Sigmoid colon (tissue), 7 donors: Measurements from ENCODE around the gene FOXP1. TPM values are rescaled to one million over a fixed set of nuclear protein-coding genes. Genes with fewer than 3 reads are reported as not detected.

Source experiments
- DNase-seq: peaks from one replicate; pipeline ENCODE4 v3.0.0-alpha.2; 2019
- H3K27ac ChIP-seq, 4 donors: fragments of 200-600 bp; sonication (generic); one replicate each; pipeline ENCODE4 v1.5.1; 2016 to 2019; ENCODE audit warnings: mild to moderate bottlenecking in 1 of 4
- H3K27me3 ChIP-seq, 3 donors: fragments of 200-600 bp; sonication (generic); one replicate each; pipeline ENCODE4 v1.5.1; 2019; ENCODE audit warnings: mild to moderate bottlenecking in 1 of 3
- H3K36me3 ChIP-seq, 4 donors: fragments of 200-600 bp; sonication (generic); one replicate each; pipeline ENCODE4 v1.5.1; 2016 to 2019
- H3K4me1 ChIP-seq, 4 donors: fragments of 200-600 bp; sonication (generic); one replicate each; pipeline ENCODE4 v1.5.1; 2017 to 2019
- H3K4me3 ChIP-seq, 4 donors: fragments of 200-600 bp; sonication (generic); one replicate each; pipeline ENCODE4 v1.5.1; 2017 to 2019; ENCODE audit warnings: mild to moderate bottlenecking in 2 of 4, moderate library complexity in 1 of 4
- H3K9me3 ChIP-seq, 4 donors: fragments of 200-600 bp in 3 of 4; sonication (generic) in 3 of 4; one replicate each; pipeline versions ENCODE4 v1.5.1 to v1.6.1; 2013 to 2019
- CTCF ChIP-seq, 4 experiments: fragments of 450-650 bp in 3 of 4; fragments of 200-600 bp in 1 of 4; IDR thresholded peaks; one replicate each; pipeline ENCODE4 v1.5.1; 2016 to 2019; ENCODE audit warnings: antibody characterized with exemption in 4 of 4, mild to moderate bottlenecking in 3 of 4, moderate library complexity in 2 of 4
- EP300 ChIP-seq, 4 donors: sonication (generic); formaldehyde crosslinking; IDR thresholded peaks; one replicate each; pipeline ENCODE4 v1.6.1; 2017; ENCODE audit warnings: antibody characterized with exemption in 4 of 4
- POLR2A ChIP-seq, 2 donors: fragments of 450-650 bp; IDR thresholded peaks; one replicate each; pipeline ENCODE4 v1.6.1; 2016; ENCODE audit warnings: antibody characterized with exemption in 2 of 2, mild to moderate bottlenecking in 2 of 2, moderate library complexity in 2 of 2
- POLR2AphosphoS5 ChIP-seq, 4 donors: sonication (generic); formaldehyde crosslinking; IDR thresholded peaks; one replicate each; pipeline ENCODE4 v1.6.1; 2017; ENCODE audit warnings: antibody characterized with exemption in 4 of 4
- WGBS, 2 donors: extraction: QIAGEN DNeasy Blood & Tissue Kit; methylation state at CpG; one replicate each; pipeline ENCODE4 v1.1.7; 2013; 5-methylcytosine and 5-hydroxymethylcytosine counted together
- intact Hi-C: fragments of 100-400 bp; cut with DNase I; formaldehyde crosslinking; loops from one replicate; pipeline ENCODE4 v1.15.1; 2023
- polyA plus RNA-seq, 3 donors: library from polyadenylated mRNA; stranded (reverse); fragments of 200-250 nt; gene quantifications; one replicate each; pipeline ENCODE4 v1.2.3, GENCODE V29; 2013
- total RNA-seq, 4 donors: library from RNA; depleted of rRNA; stranded (reverse); fragments of >200 nt; gene quantifications; one replicate each; pipeline ENCODE4 v1.1.0, GENCODE V29; 2016
- donor health status: healthy with polysubstance abuse.
- donor health status: Bipolar disorder and iron deficiency.
- donor health status: healthy.

The FOXP1 gene
- total and polyA plus RNA-seq, 7 donors, result 13.8 to 232 (median 139) TPM

DNA sequence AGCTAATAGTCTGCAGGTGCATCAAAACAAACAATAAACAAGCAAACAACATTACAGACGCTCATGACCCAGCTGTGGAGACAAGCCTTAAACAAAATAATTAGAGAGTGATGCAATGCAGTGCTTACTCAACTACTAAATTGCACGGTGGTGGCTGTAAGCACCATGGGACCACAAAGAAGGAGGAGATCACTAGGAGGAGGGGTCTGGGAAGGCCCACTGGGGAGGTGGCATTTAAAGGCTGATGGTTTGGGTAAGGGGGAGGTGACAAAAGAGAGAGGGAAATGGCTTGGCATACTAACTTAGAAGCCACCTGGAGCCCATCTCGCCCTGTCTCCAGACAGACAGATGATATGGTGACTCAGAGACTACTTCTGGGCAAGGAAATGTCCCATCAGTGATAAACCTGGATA is 516.7 kb downstream of the FOXP1 start:
- peak overlapping the region; percentile 92 to 99 (median 98) for H3K27ac ChIP-seq
- peak overlapping the region in 3 of 4 donors; percentile 7 to 73 (median 71) for H3K4me3 ChIP-seq
- no peaks in the 10 kb centered on the region for H3K9me3 ChIP-seq
- 10 to 22% methylated on average over 3 of the region's 3 CpGs for whole genome bisulfite sequencing, 2 donors
- H3K4me1 ChIP-seq, result peaks cover 0 to 67% (median 63%) of the 10 kb centered on the region in 4 donors
- H3K27me3 ChIP-seq, result no peaks in the 10 kb centered on the region
- intact Hi-C loops, result loop anchor here (5.0 kb wide), 2 partner anchors 40 to 60 kb away; no protein-coding TSS in a partner anchor
- H3K36me3 ChIP-seq, result no peaks in the 10 kb centered on the region
- TF ChIP-seq POLR2A (IDR thresholded peaks at IDR 0.05), result no peak
- peak in 3 of 4 donors; percentile 44 to 65 (median 52) for TF ChIP-seq POLR2AphosphoS5 (IDR thresholded peaks at IDR 0.05)
- TF ChIP-seq CTCF (IDR thresholded peaks at IDR 0.05), result no peak
- no peak for DNase-seq

DNA sequence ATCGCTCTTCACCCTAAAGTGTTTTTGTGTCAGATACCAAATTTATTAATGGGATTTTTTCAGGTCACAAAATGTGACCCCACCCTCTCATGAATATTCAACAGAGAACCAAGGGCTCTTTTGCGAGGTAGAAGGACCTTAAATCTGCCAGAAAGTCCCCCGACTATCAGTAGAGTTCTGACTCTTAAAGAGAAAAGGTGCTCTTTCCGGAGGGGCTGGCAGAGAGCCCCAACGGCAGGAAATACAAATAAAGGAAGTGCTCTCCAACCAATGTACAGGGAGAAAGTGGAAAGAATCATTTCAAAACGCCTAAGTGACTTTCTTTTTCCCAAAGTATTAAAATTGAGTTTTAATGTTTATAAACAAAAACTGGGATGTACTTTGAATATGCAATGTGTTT is 517.2 kb downstream of the FOXP1 start:
- Histone ChIP-seq H3K4me1 (peaks cover 0 to 67% (median 61%) of the 10 kb centered on the region in 4 donors), H3K36me3 (no peaks in the 10 kb centered on the region), H3K4me3 (peak overlapping the region in 3 of 4 donors; percentile 7 to 73 (median 71)), H3K27me3 (no peaks in the 10 kb centered on the region), H3K9me3 (no peaks in the 10 kb centered on the region), H3K27ac (peak overlapping the region; percentile 92 to 99 (median 98))
- intact Hi-C loops, result loop anchor here (5.0 kb wide), 2 partner anchors 41 to 59 kb away; no protein-coding TSS in a partner anchor
- WGBS, 2 donors, result 4 to 9% methylated on average over 6 of the region's 6 CpGs
- TF ChIP-seq POLR2A (IDR thresholded peaks at IDR 0.05) (no peak), CTCF (IDR thresholded peaks at IDR 0.05) (no peak), EP300 (IDR thresholded peaks at IDR 0.05) (no peak), POLR2AphosphoS5 (IDR thresholded peaks at IDR 0.05) (no peak)
- no peak for DNase-seq

DNA sequence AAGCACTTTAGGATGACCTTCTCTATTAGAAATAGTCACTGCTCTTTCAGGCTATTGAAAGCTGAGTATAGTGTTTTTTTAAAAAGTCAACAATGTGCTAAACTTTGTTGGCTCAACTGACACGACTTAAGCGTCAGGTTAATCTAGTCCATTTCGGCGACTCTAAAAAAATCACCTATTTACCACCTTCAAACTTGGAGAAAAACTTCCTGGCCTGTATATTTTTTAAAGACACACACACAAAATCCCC is 517.8 kb downstream of the FOXP1 start:
- Histone ChIP-seq H3K36me3 (no peaks in the 10 kb centered on the region), H3K27me3 (no peaks in the 10 kb centered on the region), H3K27ac (peak overlapping the region; percentile 92 to 99 (median 98)), H3K4me3 (peak overlapping the region; percentile 71 to 81 (median 72)), H3K9me3 (no peaks in the 10 kb centered on the region), H3K4me1 (peaks cover 0 to 67% (median 61%) of the 10 kb centered on the region in 4 donors)
- WGBS, 2 donors, result 4 to 11% methylated on average over 4 of the region's 4 CpGs
- intact Hi-C loops, result loop anchor here (2.0 to 5.0 kb wide), 4 partner anchors 42 to 179 kb away; no protein-coding TSS in a partner anchor
- no peak for TF ChIP-seq CTCF (IDR thresholded peaks at IDR 0.05)
- TF ChIP-seq POLR2A (IDR thresholded peaks at IDR 0.05), result no peak
- no peak for TF ChIP-seq POLR2AphosphoS5 (IDR thresholded peaks at IDR 0.05)
- no peak for DNase-seq

DNA sequence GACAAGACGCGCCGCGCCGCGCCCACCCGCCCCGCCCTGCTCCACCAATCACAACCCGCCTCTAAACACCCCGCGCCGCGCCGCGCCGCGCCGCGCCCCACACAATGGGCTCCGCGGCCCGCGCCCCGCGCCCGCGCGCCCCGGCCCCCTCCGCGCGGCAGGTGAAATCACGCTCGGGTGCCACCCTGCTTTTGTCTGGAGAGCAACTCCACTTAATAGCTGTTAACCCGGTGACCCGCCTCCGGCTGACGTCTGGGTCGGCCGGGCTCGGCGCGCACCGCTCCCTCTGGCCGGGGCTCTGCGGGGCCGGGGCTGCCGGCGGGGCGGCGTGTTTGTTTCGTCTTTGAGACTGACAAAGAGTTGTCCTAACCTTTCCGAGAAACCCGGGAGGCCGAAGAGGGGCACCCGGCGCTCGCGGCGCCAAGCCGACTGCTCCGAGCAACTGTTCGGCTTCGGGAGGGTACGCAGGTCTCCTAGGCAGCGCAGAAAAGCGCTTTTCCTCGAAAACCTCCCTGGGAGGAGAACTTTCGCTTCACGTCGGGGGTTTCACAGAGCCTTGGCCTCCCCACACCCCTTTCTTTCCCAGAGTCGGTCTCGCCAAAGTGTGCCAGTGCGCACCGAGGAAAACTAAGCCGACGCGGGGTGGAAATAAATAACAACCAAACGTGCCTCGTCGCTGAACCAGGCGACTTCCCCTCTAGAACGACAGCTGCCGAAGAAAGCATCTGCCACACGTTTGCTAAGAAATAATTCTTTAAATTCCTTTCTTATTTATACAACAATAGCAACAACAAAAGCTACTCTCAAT is 518.4 kb downstream of the FOXP1 start:
- 1% methylated on average over 85 of the region's 85 CpGs for WGBS, 2 donors
- intact Hi-C loops, result loop anchor here (2.0 to 5.0 kb wide), 6 partner anchors 42 to 517 kb away; partner anchors contain the start of gene FOXP1
- Histone ChIP-seq H3K27me3 (no peaks in the 10 kb centered on the region), H3K36me3 (no peaks in the 10 kb centered on the region), H3K9me3 (no peaks in the 10 kb centered on the region), H3K27ac (peak overlapping the region; percentile 92 to 99 (median 98)), H3K4me1 (peaks cover 0 to 67% (median 61%) of the 10 kb centered on the region in 4 donors), H3K4me3 (peak overlapping the region; percentile 71 to 81 (median 72))
- peak; percentile 77 for DNase-seq
- TF ChIP-seq CTCF (IDR thresholded peaks at IDR 0.05) (no peak), POLR2AphosphoS5 (IDR thresholded peaks at IDR 0.05) (peak; percentile 5 to 31 (median 22))
